ENCODE data around the gene DNAH5.

GRCh38 chr5:13674391-13674790 lies 270.1 kb downstream of the DNAH5 start:
- no peak for TF ChIP-seq CTCF (IDR thresholded peaks at IDR 0.05; ENCODE audit: low read length)
- TF ChIP-seq EZH2 (IDR thresholded peaks at IDR 0.05; ENCODE audit: borderline replicate concordance, low read length): no peak
